Peyer's patch (tissue), 4 donors: ENCODE measurements around the gene FRS3. TPM values are rescaled to one million over a fixed set of nuclear protein-coding genes. Genes with fewer than 3 reads are reported as not detected.

Source experiments
- DNase-seq, 3 donors: peaks; one replicate each; pipeline ENCODE4 v3.0.0-alpha.2; 2017 to 2019
- H3K27ac ChIP-seq, 4 donors: fragments of 200-600 bp; sonication (generic); one replicate each; pipeline ENCODE4 v1.5.1; 2016 to 2019
- H3K27me3 ChIP-seq, 2 donors: fragments of 200-600 bp; sonication (generic); one replicate each; pipeline ENCODE4 v1.5.1; 2019
- H3K36me3 ChIP-seq, 3 donors: fragments of 200-600 bp; sonication (generic); one replicate each; pipeline ENCODE4 v1.5.1; 2016 to 2019
- H3K4me1 ChIP-seq, 4 donors: fragments of 200-600 bp; sonication (generic); one replicate each; pipeline ENCODE4 v1.5.1; 2016 to 2019
- H3K4me3 ChIP-seq, 4 donors: fragments of 200-600 bp; sonication (generic); 1 replicate in 3 of 4; 2 replicates in 1 of 4; pipeline ENCODE4 v1.5.1; 2016 to 2019; ENCODE audit warnings: mild to moderate bottlenecking in 1 of 4
- H3K9me3 ChIP-seq, 4 donors: fragments of 200-600 bp; sonication (generic); one replicate each; pipeline ENCODE4 v1.5.1; 2016 to 2019; ENCODE audit warnings: mild to moderate bottlenecking in 1 of 4
- CTCF ChIP-seq, 6 experiments: fragments of 450-650 bp in 4 of 6; fragments of 200-600 bp in 2 of 6; sonication (generic) in 1 of 6; IDR thresholded peaks; one replicate each; pipeline ENCODE4 v1.5.1; 2017 to 2019; ENCODE audit warnings: antibody characterized with exemption in 6 of 6, mild to moderate bottlenecking in 3 of 6, moderate library complexity in 1 of 6
- POLR2A ChIP-seq, 2 donors: fragments of 450-650 bp; IDR thresholded peaks; one replicate each; pipeline ENCODE4 v1.5.1; 2017; ENCODE audit warnings: antibody characterized with exemption in 2 of 2, mild to moderate bottlenecking in 2 of 2, moderate library complexity in 2 of 2
- total RNA-seq, 4 donors: library from RNA; depleted of rRNA; stranded (reverse); fragments of >200 nt; gene quantifications; one replicate each; pipeline ENCODE4 v1.1.0, GENCODE V29; 2016

Gene FRS3
- total RNA-seq, 4 donors from 2014 or later = 3.5 to 8.3 (median 6.5) TPM

GRCh38 chr6:41763470-41763869 is 16.2 kb downstream of the FRS3 start:
- DNase-seq = no peak
- no peak overlapping the region for H3K27ac ChIP-seq

GRCh38 chr6:41759905-41760579 is 19.7 kb downstream of the FRS3 start:
- Histone ChIP-seq H3K27ac (no peak overlapping the region), H3K4me3 (no peak overlapping the region), H3K36me3 (no peaks in the 10 kb centered on the region), H3K4me1 (no peaks in the 10 kb centered on the region), H3K9me3 (no peaks in the 10 kb centered on the region), H3K27me3 (no peaks in the 10 kb centered on the region)
- TF ChIP-seq CTCF (IDR thresholded peaks at IDR 0.05) (no peak), POLR2A (IDR thresholded peaks at IDR 0.05) (no peak)
- DNase-seq = no peak

More at GRCh38 chr6:41763470-41763869, 16.2 kb downstream of the FRS3 start:
- no peak for TF ChIP-seq POLR2A (IDR thresholded peaks at IDR 0.05)
- no peak for TF ChIP-seq CTCF (IDR thresholded peaks at IDR 0.05)
- no peaks in the 10 kb centered on the region for H3K36me3 ChIP-seq
- H3K4me3 ChIP-seq = no peak overlapping the region
- H3K9me3 ChIP-seq = no peaks in the 10 kb centered on the region
- H3K4me1 ChIP-seq = no peaks in the 10 kb centered on the region
- H3K27me3 ChIP-seq = no peaks in the 10 kb centered on the region

GRCh38 chr6:41759106-41759904 is 20.4 kb downstream of the FRS3 start:
- TF ChIP-seq CTCF (IDR thresholded peaks at IDR 0.05) = no peak
- no peak for TF ChIP-seq POLR2A (IDR thresholded peaks at IDR 0.05)
- H3K4me1 ChIP-seq = no peaks in the 10 kb centered on the region
- H3K27me3 ChIP-seq = no peaks in the 10 kb centered on the region
- H3K4me3 ChIP-seq = no peak overlapping the region
- no peaks in the 10 kb centered on the region for H3K36me3 ChIP-seq
- DNase-seq = no peak
- H3K9me3 ChIP-seq = no peaks in the 10 kb centered on the region
- no peak overlapping the region for H3K27ac ChIP-seq

- Histone ChIP-seq H3K27ac (no peak overlapping the region), H3K36me3 (no peaks in the 10 kb centered on the region), H3K4me3 (no peak overlapping the region), H3K27me3 (no peaks in the 10 kb centered on the region), H3K9me3 (no peaks in the 10 kb centered on the region), H3K4me1 (no peaks in the 10 kb centered on the region)
- TF ChIP-seq CTCF (IDR thresholded peaks at IDR 0.05) = no peak
- TF ChIP-seq POLR2A (IDR thresholded peaks at IDR 0.05) = no peak
- no peak for DNase-seq
These were observed 21.1 kb downstream of the FRS3 start for GRCh38 chr6:41758641-41759035.

GRCh38 chr6:41757931-41758640 is 21.6 kb downstream of the FRS3 start:
- no peaks in the 10 kb centered on the region for H3K4me1 ChIP-seq
- no peak for TF ChIP-seq CTCF (IDR thresholded peaks at IDR 0.05)
- no peak for TF ChIP-seq POLR2A (IDR thresholded peaks at IDR 0.05)
- DNase-seq = no peak
- no peaks in the 10 kb centered on the region for H3K9me3 ChIP-seq
- H3K36me3 ChIP-seq = no peaks in the 10 kb centered on the region
- H3K27ac ChIP-seq = no peak overlapping the region
- H3K27me3 ChIP-seq = no peaks in the 10 kb centered on the region
- H3K4me3 ChIP-seq = no peak overlapping the region
